Brain microvascular endothelial cell (primary cell): ENCODE data around the gene PDLIM1.

Experiments used
- DNase-seq: peaks from one replicate; pipeline ENCODE4 v3.0.0-alpha.2; 2020
- H3K27ac ChIP-seq: fragments of 250-450 bp; sonication (Bioruptor Pico); 2 replicates; pipeline ENCODE4 v1.5.1; 2020; ENCODE audit warnings: mild to moderate bottlenecking, moderate library complexity
- H3K27me3 ChIP-seq: fragments of 250-450 bp; sonication (Bioruptor Pico); replicated peaks from 2 replicates; pipeline ENCODE4 v1.5.1; 2020; ENCODE audit warnings: mild to moderate bottlenecking
- H3K36me3 ChIP-seq: fragments of 250-450 bp; sonication (Bioruptor Pico); replicated peaks from 2 replicates; pipeline ENCODE4 v1.5.1; 2020; ENCODE audit warnings: mild to moderate bottlenecking
- H3K4me3 ChIP-seq: 2 replicates; pipeline ENCODE4 v1.5.1; 2011; ENCODE audit warnings: low read depth, mild to moderate bottlenecking, control low read depth, low read length, moderate library complexity
- in situ Hi-C: cut with HindIII; loops from 2 replicates; pipeline ENCODE4 v1.10.0; 2017; ENCODE audit warnings: low sequenced_read_pairs, low pct_ligation_motif_present
- TF ChIP-seq, protein P1 (sequence below): IDR thresholded peaks from 2 replicates; pipeline ENCODE4 v1.5.1; 2011; ENCODE audit warnings: low read depth, mild to moderate bottlenecking, moderate library complexity, low read length, control low read depth, inconsistent platforms; ENCODE audit errors: missing control alignments

The PDLIM1 gene

DNA sequence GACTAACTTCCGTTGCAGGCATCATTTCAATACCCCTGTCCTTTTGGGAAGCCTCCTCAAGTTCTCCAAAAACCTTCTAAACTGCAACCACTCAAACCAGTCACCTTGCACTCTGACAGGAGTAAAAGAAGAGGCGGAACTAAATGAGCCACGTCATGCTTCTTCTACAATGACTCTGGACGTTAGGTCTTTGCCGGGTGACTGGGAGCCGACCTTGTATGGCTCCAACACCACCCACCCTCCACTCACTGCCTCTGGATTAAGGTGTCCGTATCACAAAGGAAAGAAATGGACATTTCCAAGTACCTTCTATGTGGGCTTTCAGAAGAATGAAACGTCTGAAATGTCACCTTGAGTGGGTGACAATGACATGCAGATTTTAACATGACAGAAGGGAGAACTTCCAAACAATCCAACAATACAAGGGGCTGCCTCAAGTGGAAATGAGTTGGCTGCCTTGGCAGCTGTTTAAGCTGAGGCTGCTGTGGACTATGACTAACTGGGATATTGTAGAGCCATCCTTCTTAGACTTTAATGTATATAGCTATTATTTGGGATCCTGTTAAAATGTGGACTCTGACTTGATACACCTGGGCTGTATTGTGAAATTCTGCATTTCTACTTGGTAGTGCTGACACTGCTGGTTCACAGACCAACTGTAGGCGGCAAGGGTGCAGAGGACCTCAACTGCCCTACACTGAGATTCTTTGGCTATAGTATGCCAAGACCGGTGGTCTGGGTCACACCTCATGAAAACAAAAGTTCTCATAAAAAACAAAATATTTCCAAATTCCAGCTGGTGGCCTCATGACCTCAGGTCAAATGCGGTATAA is 33.8 kb upstream of the PDLIM1 start:
- Histone ChIP-seq H3K36me3 (no peaks in the 10 kb centered on the region), H3K27me3 (no peaks in the 10 kb centered on the region), H3K4me3 (no peak overlapping the region), H3K27ac (no peak overlapping the region)
- DNase-seq = no peak
- TF ChIP-seq, protein P1, sequence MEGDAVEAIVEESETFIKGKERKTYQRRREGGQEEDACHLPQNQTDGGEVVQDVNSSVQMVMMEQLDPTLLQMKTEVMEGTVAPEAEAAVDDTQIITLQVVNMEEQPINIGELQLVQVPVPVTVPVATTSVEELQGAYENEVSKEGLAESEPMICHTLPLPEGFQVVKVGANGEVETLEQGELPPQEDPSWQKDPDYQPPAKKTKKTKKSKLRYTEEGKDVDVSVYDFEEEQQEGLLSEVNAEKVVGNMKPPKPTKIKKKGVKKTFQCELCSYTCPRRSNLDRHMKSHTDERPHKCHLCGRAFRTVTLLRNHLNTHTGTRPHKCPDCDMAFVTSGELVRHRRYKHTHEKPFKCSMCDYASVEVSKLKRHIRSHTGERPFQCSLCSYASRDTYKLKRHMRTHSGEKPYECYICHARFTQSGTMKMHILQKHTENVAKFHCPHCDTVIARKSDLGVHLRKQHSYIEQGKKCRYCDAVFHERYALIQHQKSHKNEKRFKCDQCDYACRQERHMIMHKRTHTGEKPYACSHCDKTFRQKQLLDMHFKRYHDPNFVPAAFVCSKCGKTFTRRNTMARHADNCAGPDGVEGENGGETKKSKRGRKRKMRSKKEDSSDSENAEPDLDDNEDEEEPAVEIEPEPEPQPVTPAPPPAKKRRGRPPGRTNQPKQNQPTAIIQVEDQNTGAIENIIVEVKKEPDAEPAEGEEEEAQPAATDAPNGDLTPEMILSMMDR = no peak
- in situ Hi-C loops = no loop called here

DNA sequence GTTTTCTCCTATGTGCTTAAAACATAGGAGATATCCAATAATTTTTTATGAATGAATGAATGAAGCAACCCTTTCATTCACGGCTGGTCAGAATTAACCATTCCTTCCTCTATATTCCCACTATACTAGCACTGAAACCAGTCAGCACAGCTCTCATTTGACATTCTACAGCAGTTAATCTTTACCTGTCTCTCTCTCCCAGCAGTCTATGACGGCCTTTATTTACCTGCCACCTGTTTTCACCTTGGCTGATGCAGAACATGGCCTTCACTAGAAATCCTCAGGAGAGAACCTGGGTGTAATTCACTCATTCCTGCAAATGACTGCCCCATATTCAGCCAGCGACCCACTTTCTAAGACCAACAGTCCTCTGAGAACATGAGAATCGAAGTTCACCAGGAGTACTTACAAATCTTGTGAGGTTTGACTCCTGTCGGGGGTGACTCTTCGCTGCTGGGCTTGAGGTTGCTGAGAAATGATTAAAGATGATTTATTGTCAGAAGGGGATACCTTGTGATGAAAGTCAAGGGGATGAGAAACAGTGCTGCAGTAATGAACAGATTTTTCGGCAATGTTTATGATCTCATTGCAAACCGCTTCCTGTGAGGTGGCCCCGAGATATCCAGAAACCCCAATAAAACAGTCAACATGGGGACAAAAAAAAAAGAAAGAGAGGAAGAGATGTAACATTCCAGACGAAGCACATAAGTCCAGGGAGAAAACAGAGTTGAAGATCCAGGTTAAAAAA is 30.9 kb upstream of the PDLIM1 start:
- TF ChIP-seq, protein P1 = no peak

DNA sequence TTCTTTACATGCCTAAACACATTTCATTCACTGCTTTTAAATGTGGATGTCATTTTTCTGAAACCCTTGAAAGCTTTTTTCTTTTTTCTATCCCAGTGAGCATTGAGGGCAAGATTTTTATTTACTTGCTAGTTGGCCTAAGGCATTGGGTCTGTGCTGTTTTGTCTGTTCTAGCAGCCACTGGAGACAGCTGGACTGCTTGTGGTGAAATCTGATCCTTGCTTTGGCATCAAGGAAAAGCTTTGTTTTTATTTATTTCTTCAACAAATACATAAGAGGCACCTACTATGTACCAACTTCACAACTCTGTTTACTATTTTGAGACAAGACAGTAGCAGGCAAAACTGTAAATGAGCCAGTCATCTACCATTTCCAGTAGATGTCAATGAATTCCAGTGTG is 28.4 kb upstream of the PDLIM1 start:
- in situ Hi-C loops = no loop called here
- TF ChIP-seq, protein P1 = no peak
- no peak for DNase-seq
- Histone ChIP-seq H3K27ac (no peak overlapping the region), H3K27me3 (no peaks in the 10 kb centered on the region), H3K36me3 (no peaks in the 10 kb centered on the region), H3K4me3 (no peak overlapping the region)

More for the DNA sequence above, 30.9 kb upstream of the PDLIM1 start:
- DNase-seq = no peak
- no peaks in the 10 kb centered on the region for H3K27me3 ChIP-seq
- H3K4me3 ChIP-seq = no peak overlapping the region
- H3K36me3 ChIP-seq = no peaks in the 10 kb centered on the region
- H3K27ac ChIP-seq = no peak overlapping the region
- in situ Hi-C loops = no loop called here

DNA sequence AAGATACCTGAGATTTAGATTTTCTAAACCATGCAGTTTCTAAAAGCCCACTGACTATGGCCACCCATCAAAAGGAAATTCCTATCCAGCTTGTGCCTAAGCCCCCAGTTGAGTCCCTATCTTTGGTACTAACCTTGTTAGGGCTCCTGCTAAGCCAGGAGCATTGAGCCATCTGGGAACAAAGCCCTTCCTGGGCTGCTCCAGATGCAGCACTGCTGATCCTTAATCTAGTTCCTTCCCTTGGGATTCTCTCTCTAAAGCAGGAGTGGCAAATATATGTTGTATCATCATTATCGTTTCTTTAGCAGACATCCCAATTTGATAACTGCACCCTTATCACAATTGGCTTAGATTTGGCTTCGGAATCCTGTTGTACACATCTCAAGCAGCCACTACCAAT is 24.7 kb upstream of the PDLIM1 start:
- in situ Hi-C loops = no loop called here
- no peaks in the 10 kb centered on the region for H3K36me3 ChIP-seq
- H3K4me3 ChIP-seq = no peak overlapping the region
- DNase-seq = no peak
- H3K27me3 ChIP-seq = no peaks in the 10 kb centered on the region
- H3K27ac ChIP-seq = no peak overlapping the region
- TF ChIP-seq, protein P1 = no peak

DNA sequence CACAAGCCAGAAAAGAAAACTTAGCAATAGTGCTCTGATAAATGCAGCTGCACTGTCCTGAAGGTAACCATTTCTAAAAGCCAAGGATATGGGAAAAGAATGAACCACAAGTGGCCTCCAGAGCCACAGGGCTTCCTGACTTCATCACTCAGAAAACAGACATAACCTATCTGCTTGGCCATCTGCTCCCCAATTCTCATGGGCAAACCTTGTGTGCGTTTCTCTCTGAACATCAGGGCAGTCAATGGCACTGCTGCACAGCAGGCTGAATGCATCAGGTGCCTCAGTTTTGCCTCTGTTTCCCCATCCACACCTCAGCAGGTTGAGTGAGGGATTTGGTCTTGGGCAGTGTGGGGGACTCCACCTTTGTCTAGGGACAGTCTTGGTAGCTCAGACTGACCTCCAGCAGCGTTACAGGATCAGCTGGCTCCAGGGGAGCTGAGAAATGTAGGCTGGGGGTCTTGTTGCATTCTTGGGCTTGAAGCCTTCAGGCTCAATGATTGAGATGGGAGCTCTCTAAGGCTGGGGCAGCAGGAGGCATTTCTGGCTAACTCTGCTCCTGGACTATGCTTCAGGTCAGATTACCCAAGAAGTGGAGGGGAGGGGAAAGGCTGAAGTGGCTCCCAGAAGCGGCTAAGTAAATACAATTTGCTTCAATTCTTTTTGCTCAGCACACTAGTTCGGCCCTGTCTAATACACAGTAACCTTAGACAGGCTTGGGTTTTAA is 23.6 kb upstream of the PDLIM1 start:
- Histone ChIP-seq H3K27me3 (no peaks in the 10 kb centered on the region), H3K27ac (no peak overlapping the region), H3K4me3 (no peak overlapping the region), H3K36me3 (no peaks in the 10 kb centered on the region)
- in situ Hi-C loops = no loop called here
- TF ChIP-seq, protein P1 = no peak
- no peak for DNase-seq
